Panc1 (cell line): ENCODE measurements around the gene EIF4E. TPM values are rescaled to one million over a fixed set of nuclear protein-coding genes. Genes with fewer than 3 reads are reported as not detected.

Experiments used
- ATAC-seq: fragments of 200-7000 bp; cut with Tn5 transposase; 2 replicates; pipeline ENCODE4 v1.9.1; 2020; ENCODE audit warnings: mild to moderate bottlenecking, moderate library complexity
- BruUV-seq: library from RNA; stranded (reverse); fragments of 400-500 nt; replicated peaks from 2 replicates; lab custom pipeline; 2021; lab: Mats Ljungman, UMichigan
- CTCF ChIA-PET: fragments of 300-600 bp; sonication (Branson Sonifier 250); formaldehyde crosslinking; loops from one replicate; lab custom pipeline; 2022; ENCODE audit warnings: antibody characterized with exemption; lab: Charles Lee
- POLR2A ChIA-PET: fragments of 300-600 bp; sonication (Branson Sonifier 250); formaldehyde crosslinking; loops from one replicate; lab custom pipeline; 2022; ENCODE audit warnings: antibody characterized with exemption; lab: Charles Lee
- DNase-seq: peaks from one replicate; pipeline ENCODE4 v3.0.0-alpha.2; 2010; ENCODE audit warnings: low read depth, low spot score
- H3K27ac ChIP-seq: 2 replicates; pipeline ENCODE4 v1.5.1; 2011; ENCODE audit warnings: mild to moderate bottlenecking, low read length, inconsistent platforms
- H3K27me3 ChIP-seq: fragments of 200-500 bp; sonication (Bioruptor generic); 2 replicates; pipeline ENCODE4 v1.6.0; 2014; ENCODE audit warnings: low read length, inconsistent platforms; ENCODE audit not compliant: control insufficient read depth, insufficient read depth
- H3K36me3 ChIP-seq: fragments of 200-500 bp; sonication (Bioruptor generic); 2 replicates; pipeline ENCODE4 v1.5.1; 2014; ENCODE audit warnings: inconsistent platforms, mild to moderate bottlenecking, low read length, moderate library complexity; ENCODE audit not compliant: control insufficient read depth, insufficient read depth
- H3K4me1 ChIP-seq: 2 replicates; pipeline ENCODE4 v1.5.1; 2011; ENCODE audit warnings: inconsistent platforms, mild to moderate bottlenecking, low read length, moderate library complexity; ENCODE audit not compliant: control insufficient read depth, insufficient read depth
- H3K4me3 ChIP-seq, 2 experiments: 2 replicates each; pipeline ENCODE4 v1.5.1; 2011 to 2012; ENCODE audit warnings: low read depth in 2 of 2, low read length in 2 of 2, mild to moderate bottlenecking in 2 of 2, inconsistent platforms in 1 of 2, moderate library complexity in 1 of 2
- H3K9me3 ChIP-seq: fragments of 200-500 bp; sonication (Bioruptor generic); 2 replicates; pipeline ENCODE4 v1.5.1; 2014; ENCODE audit warnings: low read depth, mild to moderate bottlenecking, inconsistent platforms, low read length, moderate library complexity; ENCODE audit not compliant: control insufficient read depth, insufficient read depth
- POLR2AphosphoS5 ChIP-seq: IDR thresholded peaks from 2 replicates; pipeline ENCODE4 v1.6.1; 2012; ENCODE audit warnings: mild to moderate bottlenecking, low read depth, low read length, moderate library complexity
- SIN3A ChIP-seq: IDR thresholded peaks from 2 replicates; pipeline ENCODE4 v1.6.1; 2012; ENCODE audit warnings: low read depth, mild to moderate bottlenecking, low read length, moderate library complexity, borderline replicate concordance; ENCODE audit not compliant: insufficient read depth
- TCF7L2 ChIP-seq: IDR thresholded peaks from 2 replicates; pipeline ENCODE4 v1.6.1; 2011; ENCODE audit warnings: mild to moderate bottlenecking, low read depth, low read length, inconsistent platforms
- in situ Hi-C: cut with HindIII; loops from 2 replicates; pipeline ENCODE4 v1.10.0; 2016; ENCODE audit warnings: low sequenced_read_pairs, low pct_unique_long_range_greater_than_20kb
- intact Hi-C: fragments of 100-400 bp; cut with micrococcal nuclease; formaldehyde crosslinking; loops from one replicate; pipeline ENCODE4 v1.10.0; 2022; ENCODE audit not compliant: unreplicated experiment
- total RNA-seq: library from RNA; stranded (reverse); gene quantifications from one replicate; pipeline ENCODE4 v1.2.1, GENCODE V29; 2021; ENCODE audit not compliant: unreplicated experiment
- TF ChIP-seq, protein P1 (sequence below): fragments of 450-650 bp; IDR thresholded peaks from 2 replicates; pipeline ENCODE4 v1.5.1; 2017; ENCODE audit warnings: mild to moderate bottlenecking
- TF ChIP-seq, protein P2 (sequence below), 2 experiments: IDR thresholded peaks; 2 replicates each; pipeline ENCODE4 v1.6.1; 2011 to 2012; ENCODE audit warnings: low read depth in 2 of 2, control low read depth in 1 of 2, low read length in 1 of 2, mild to moderate bottlenecking in 1 of 2, moderate library complexity in 1 of 2; ENCODE audit not compliant: insufficient read depth in 1 of 2

Gene EIF4E
- total RNA-seq, 1 experiment from 2014 or later = 89.7 TPM

DNA sequence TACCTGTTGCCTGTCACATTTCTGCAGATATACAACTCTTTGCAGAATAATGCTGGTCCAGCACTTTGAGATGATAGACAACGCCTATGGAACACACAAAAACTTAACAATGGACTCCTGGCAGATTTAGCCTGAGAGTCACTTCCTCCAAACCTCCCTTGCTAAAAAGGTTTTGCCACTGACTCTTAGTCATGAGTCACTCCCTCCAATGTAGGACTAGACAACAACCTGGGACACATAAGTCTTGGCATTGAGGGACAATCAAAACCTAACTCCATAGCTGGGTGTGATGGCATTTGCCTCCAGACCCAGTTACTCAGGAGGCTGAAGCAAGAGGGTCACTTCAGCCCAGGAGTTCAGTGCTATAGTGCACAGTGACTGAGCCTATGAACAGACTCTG, 22.0 kb upstream of the EIF4E start:
- Histone ChIP-seq H3K27me3 (no peaks in the 10 kb centered on the region), H3K9me3 (no peaks in the 10 kb centered on the region), H3K36me3 (no peaks in the 10 kb centered on the region), H3K4me3 (no peak overlapping the region), H3K4me1 (no peaks in the 10 kb centered on the region), H3K27ac (no peak overlapping the region)
- CTCF ChIA-PET = interaction anchor here (0.6 kb wide), 1 partner anchor 11 kb away, joined by 3 read pairs; no protein-coding TSS in a partner anchor
- intact Hi-C loops = no loop called here
- ATAC-seq = no peak
- POLR2A ChIA-PET = no interaction called here
- no TSS peak for BruUV-seq
- DNase-seq = no peak
- TF ChIP-seq, protein P1, sequence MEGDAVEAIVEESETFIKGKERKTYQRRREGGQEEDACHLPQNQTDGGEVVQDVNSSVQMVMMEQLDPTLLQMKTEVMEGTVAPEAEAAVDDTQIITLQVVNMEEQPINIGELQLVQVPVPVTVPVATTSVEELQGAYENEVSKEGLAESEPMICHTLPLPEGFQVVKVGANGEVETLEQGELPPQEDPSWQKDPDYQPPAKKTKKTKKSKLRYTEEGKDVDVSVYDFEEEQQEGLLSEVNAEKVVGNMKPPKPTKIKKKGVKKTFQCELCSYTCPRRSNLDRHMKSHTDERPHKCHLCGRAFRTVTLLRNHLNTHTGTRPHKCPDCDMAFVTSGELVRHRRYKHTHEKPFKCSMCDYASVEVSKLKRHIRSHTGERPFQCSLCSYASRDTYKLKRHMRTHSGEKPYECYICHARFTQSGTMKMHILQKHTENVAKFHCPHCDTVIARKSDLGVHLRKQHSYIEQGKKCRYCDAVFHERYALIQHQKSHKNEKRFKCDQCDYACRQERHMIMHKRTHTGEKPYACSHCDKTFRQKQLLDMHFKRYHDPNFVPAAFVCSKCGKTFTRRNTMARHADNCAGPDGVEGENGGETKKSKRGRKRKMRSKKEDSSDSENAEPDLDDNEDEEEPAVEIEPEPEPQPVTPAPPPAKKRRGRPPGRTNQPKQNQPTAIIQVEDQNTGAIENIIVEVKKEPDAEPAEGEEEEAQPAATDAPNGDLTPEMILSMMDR = no peak
- TF ChIP-seq SIN3A = no peak
- TF ChIP-seq, protein P2, sequence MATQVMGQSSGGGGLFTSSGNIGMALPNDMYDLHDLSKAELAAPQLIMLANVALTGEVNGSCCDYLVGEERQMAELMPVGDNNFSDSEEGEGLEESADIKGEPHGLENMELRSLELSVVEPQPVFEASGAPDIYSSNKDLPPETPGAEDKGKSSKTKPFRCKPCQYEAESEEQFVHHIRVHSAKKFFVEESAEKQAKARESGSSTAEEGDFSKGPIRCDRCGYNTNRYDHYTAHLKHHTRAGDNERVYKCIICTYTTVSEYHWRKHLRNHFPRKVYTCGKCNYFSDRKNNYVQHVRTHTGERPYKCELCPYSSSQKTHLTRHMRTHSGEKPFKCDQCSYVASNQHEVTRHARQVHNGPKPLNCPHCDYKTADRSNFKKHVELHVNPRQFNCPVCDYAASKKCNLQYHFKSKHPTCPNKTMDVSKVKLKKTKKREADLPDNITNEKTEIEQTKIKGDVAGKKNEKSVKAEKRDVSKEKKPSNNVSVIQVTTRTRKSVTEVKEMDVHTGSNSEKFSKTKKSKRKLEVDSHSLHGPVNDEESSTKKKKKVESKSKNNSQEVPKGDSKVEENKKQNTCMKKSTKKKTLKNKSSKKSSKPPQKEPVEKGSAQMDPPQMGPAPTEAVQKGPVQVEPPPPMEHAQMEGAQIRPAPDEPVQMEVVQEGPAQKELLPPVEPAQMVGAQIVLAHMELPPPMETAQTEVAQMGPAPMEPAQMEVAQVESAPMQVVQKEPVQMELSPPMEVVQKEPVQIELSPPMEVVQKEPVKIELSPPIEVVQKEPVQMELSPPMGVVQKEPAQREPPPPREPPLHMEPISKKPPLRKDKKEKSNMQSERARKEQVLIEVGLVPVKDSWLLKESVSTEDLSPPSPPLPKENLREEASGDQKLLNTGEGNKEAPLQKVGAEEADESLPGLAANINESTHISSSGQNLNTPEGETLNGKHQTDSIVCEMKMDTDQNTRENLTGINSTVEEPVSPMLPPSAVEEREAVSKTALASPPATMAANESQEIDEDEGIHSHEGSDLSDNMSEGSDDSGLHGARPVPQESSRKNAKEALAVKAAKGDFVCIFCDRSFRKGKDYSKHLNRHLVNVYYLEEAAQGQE (IDR thresholded peaks at IDR 0.05; ENCODE audit: insufficient read depth in 1 of 2, low read depth in 2 of 2, low read length in 1 of 2) = no peak
- TF ChIP-seq POLR2AphosphoS5 = no peak
- no peak for TF ChIP-seq TCF7L2
- in situ Hi-C loops = no loop called here

DNA sequence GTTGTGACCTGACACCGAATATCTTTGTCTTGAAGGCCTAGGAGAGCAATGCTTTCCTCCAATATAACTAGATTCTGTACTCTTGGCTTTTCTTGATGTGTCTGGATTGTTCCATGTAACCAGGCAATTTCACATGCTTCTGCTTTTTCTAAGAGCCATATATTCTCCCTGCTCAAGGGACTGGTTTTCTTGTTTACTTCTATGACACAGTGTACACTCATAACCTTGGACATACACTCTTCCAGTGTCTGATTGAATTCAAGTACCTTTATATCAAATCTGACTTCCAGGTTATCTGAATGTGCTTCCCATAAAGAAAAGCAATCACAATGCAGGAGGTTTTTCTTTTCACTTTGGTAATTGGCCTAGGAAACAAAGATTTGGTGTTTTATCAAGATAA, 17.4 kb upstream of the EIF4E start:
- ATAC-seq = peak; percentile 63
- no peak for DNase-seq
- ChIA-PET POLR2A (no interaction called here), CTCF (no interaction called here)
- H3K27ac ChIP-seq = no peak overlapping the region
- H3K36me3 ChIP-seq = no peaks in the 10 kb centered on the region
- no peaks in the 10 kb centered on the region for H3K27me3 ChIP-seq
- no peaks in the 10 kb centered on the region for H3K9me3 ChIP-seq
- H3K4me1 ChIP-seq = no peaks in the 10 kb centered on the region
- no TSS peak for BruUV-seq
- H3K4me3 ChIP-seq = no peak overlapping the region
- TF ChIP-seq, protein P1 = no peak
- TF ChIP-seq, protein P2 (IDR thresholded peaks at IDR 0.05; ENCODE audit: insufficient read depth in 1 of 2, low read depth in 2 of 2, low read length in 1 of 2) = no peak
- no peak for TF ChIP-seq TCF7L2
- in situ Hi-C loops (no loop called here), intact Hi-C loops (no loop called here)
